Measurements from ENCODE around the gene C16orf95. TPM values are rescaled to one million over a fixed set of nuclear protein-coding genes. Genes with fewer than 3 reads are reported as not detected.

The C16orf95 gene
- total RNA-seq, 2 donors from 2014 or later = 15.1 to 17.8 TPM

- Mint-ChIP-seq H3K4me1 (ENCODE audit: low read depth) (peaks cover 22% of the 10 kb centered on the region), H3K36me3 (ENCODE audit: insufficient read depth in 2 of 2) (peaks cover 4% of the 10 kb centered on the region in 2 donors)
- no peak for DNase-seq
Measured at GRCh38 chr16:87311387-87311786, 5.8 kb downstream of the C16orf95 start.

GRCh38 chr16:87310610-87311009, 6.6 kb downstream of the C16orf95 start:
- no peak for ATAC-seq (replicated peaks in 1 of 2)
- DNase-seq = no peak
- Mint-ChIP-seq H3K4me1 (ENCODE audit: low read depth) (peaks cover 15% of the 10 kb centered on the region), H3K9me3 (no peaks in the 10 kb centered on the region), H3K27ac (no peak overlapping the region), H3K4me3 (no peak overlapping the region), H3K27me3 (ENCODE audit: low read depth) (no peaks in the 10 kb centered on the region), H3K36me3 (ENCODE audit: insufficient read depth in 2 of 2) (peaks cover 4% of the 10 kb centered on the region in 2 donors)

More at GRCh38 chr16:87311387-87311786, 5.8 kb downstream of the C16orf95 start:
- H3K27ac Mint-ChIP-seq = no peak overlapping the region
- H3K4me3 Mint-ChIP-seq = no peak overlapping the region
- H3K27me3 Mint-ChIP-seq (ENCODE audit: low read depth) = no peaks in the 10 kb centered on the region
- no peak for ATAC-seq (replicated peaks in 1 of 2)
- H3K9me3 Mint-ChIP-seq = no peaks in the 10 kb centered on the region

GRCh38 chr16:87309620-87310525, 7.3 kb downstream of the C16orf95 start:
- ATAC-seq (replicated peaks in 1 of 2) = no peak
- H3K9me3 Mint-ChIP-seq = no peaks in the 10 kb centered on the region
- H3K4me3 Mint-ChIP-seq = no peak overlapping the region
- H3K4me1 Mint-ChIP-seq (ENCODE audit: low read depth) = peaks cover 15% of the 10 kb centered on the region
- DNase-seq = no peak
- peaks cover 4% of the 10 kb centered on the region in 2 donors for H3K36me3 Mint-ChIP-seq (ENCODE audit: insufficient read depth in 2 of 2)
- no peaks in the 10 kb centered on the region for H3K27me3 Mint-ChIP-seq (ENCODE audit: low read depth)
- H3K27ac Mint-ChIP-seq = peak overlapping the region; percentile 28

- no peaks in the 10 kb centered on the region for H3K9me3 Mint-ChIP-seq
- H3K4me3 Mint-ChIP-seq = no peak overlapping the region
- peak; percentile 50 to 64 for DNase-seq
- peaks cover 4% of the 10 kb centered on the region in 2 donors for H3K36me3 Mint-ChIP-seq (ENCODE audit: insufficient read depth in 2 of 2)
- no peaks in the 10 kb centered on the region for H3K27me3 Mint-ChIP-seq (ENCODE audit: low read depth)
- H3K27ac Mint-ChIP-seq = no peak overlapping the region
- ATAC-seq (replicated peaks in 1 of 2) = peak; percentile 99 to 100
- peaks cover 20% of the 10 kb centered on the region for H3K4me1 Mint-ChIP-seq (ENCODE audit: low read depth)
Measured at GRCh38 chr16:87308826-87309225, 8.4 kb downstream of the C16orf95 start.

- Mint-ChIP-seq H3K9me3 (no peaks in the 10 kb centered on the region), H3K27me3 (ENCODE audit: low read depth) (no peaks in the 10 kb centered on the region), H3K4me3 (no peak overlapping the region), H3K27ac (no peak overlapping the region), H3K36me3 (ENCODE audit: insufficient read depth in 2 of 2) (peaks cover 4% of the 10 kb centered on the region in 2 donors), H3K4me1 (ENCODE audit: low read depth) (peaks cover 25% of the 10 kb centered on the region)
- ATAC-seq (replicated peaks in 1 of 2) (no peak), DNase-seq (no peak)
Measured at GRCh38 chr16:87306516-87306915, 10.7 kb downstream of the C16orf95 start.

GRCh38 chr16:87305505-87306391, 11.4 kb downstream of the C16orf95 start:
- ATAC-seq (replicated peaks in 1 of 2) (no peak), DNase-seq (no peak)
- Mint-ChIP-seq H3K4me3 (no peak overlapping the region), H3K4me1 (ENCODE audit: low read depth) (peaks cover 25% of the 10 kb centered on the region), H3K27me3 (ENCODE audit: low read depth) (no peaks in the 10 kb centered on the region), H3K27ac (no peak overlapping the region), H3K9me3 (no peaks in the 10 kb centered on the region), H3K36me3 (ENCODE audit: insufficient read depth in 2 of 2) (peaks cover 4 to 6% of the 10 kb centered on the region in 2 donors)

- Mint-ChIP-seq H3K36me3 (ENCODE audit: insufficient read depth in 2 of 2) (peaks cover 4 to 6% of the 10 kb centered on the region in 2 donors), H3K4me3 (no peak overlapping the region), H3K9me3 (no peaks in the 10 kb centered on the region), H3K27me3 (ENCODE audit: low read depth) (no peaks in the 10 kb centered on the region), H3K4me1 (ENCODE audit: low read depth) (peaks cover 25% of the 10 kb centered on the region), H3K27ac (no peak overlapping the region)
- ATAC-seq (replicated peaks in 1 of 2) = no peak
- DNase-seq = no peak
Measured at GRCh38 chr16:87304951-87305350, 12.2 kb downstream of the C16orf95 start.

- Mint-ChIP-seq H3K27me3 (ENCODE audit: low read depth) (no peaks in the 10 kb centered on the region), H3K36me3 (ENCODE audit: insufficient read depth in 2 of 2) (peaks cover 4 to 6% of the 10 kb centered on the region in 2 donors), H3K4me1 (ENCODE audit: low read depth) (peaks cover 23% of the 10 kb centered on the region), H3K4me3 (no peak overlapping the region), H3K9me3 (no peaks in the 10 kb centered on the region), H3K27ac (no peak overlapping the region)
- DNase-seq (no peak), ATAC-seq (replicated peaks in 1 of 2) (no peak)
Measured at GRCh38 chr16:87303962-87304521, 13.2 kb downstream of the C16orf95 start.

- peaks cover 18% of the 10 kb centered on the region for H3K4me1 Mint-ChIP-seq (ENCODE audit: low read depth)
- DNase-seq = no peak
- no peak overlapping the region for H3K27ac Mint-ChIP-seq
- peak; percentile 59 to 62 for ATAC-seq (replicated peaks in 1 of 2)
- H3K27me3 Mint-ChIP-seq (ENCODE audit: low read depth) = no peaks in the 10 kb centered on the region
- peak overlapping the region in 1 of 2 donors; percentile 10 for H3K4me3 Mint-ChIP-seq
- H3K9me3 Mint-ChIP-seq = no peaks in the 10 kb centered on the region
- peaks cover under 1 to 2% of the 10 kb centered on the region in 2 donors for H3K36me3 Mint-ChIP-seq (ENCODE audit: insufficient read depth in 2 of 2)
Measured at GRCh38 chr16:87303431-87303930, 13.7 kb downstream of the C16orf95 start.

- Mint-ChIP-seq H3K27ac (no peak overlapping the region), H3K27me3 (ENCODE audit: low read depth) (no peaks in the 10 kb centered on the region), H3K4me1 (ENCODE audit: low read depth) (peaks cover 13% of the 10 kb centered on the region), H3K36me3 (ENCODE audit: insufficient read depth in 2 of 2) (peaks cover 1 to 2% of the 10 kb centered on the region in 2 donors), H3K9me3 (no peaks in the 10 kb centered on the region), H3K4me3 (no peak overlapping the region)
- ATAC-seq (replicated peaks in 1 of 2) (no peak), DNase-seq (no peak)
Measured at GRCh38 chr16:87298857-87299465, 18.2 kb downstream of the C16orf95 start.

- Mint-ChIP-seq H3K4me3 (no peak overlapping the region), H3K4me1 (ENCODE audit: low read depth) (peaks cover 4% of the 10 kb centered on the region), H3K27ac (no peak overlapping the region), H3K27me3 (ENCODE audit: low read depth) (no peaks in the 10 kb centered on the region), H3K9me3 (no peaks in the 10 kb centered on the region), H3K36me3 (ENCODE audit: insufficient read depth in 2 of 2) (peaks cover 1 to 2% of the 10 kb centered on the region in 2 donors)
- ATAC-seq (replicated peaks in 1 of 2) (peak in 1 of 2 donors; percentile 46), DNase-seq (peak; percentile 45 to 57)
Measured at GRCh38 chr16:87297918-87298631, 19.1 kb downstream of the C16orf95 start.

- H3K27ac Mint-ChIP-seq = no peak overlapping the region
- H3K4me1 Mint-ChIP-seq (ENCODE audit: low read depth) = no peaks in the 10 kb centered on the region
- H3K27me3 Mint-ChIP-seq (ENCODE audit: low read depth) = no peaks in the 10 kb centered on the region
- no peaks in the 10 kb centered on the region for H3K9me3 Mint-ChIP-seq
- peaks cover 1 to 2% of the 10 kb centered on the region in 2 donors for H3K36me3 Mint-ChIP-seq (ENCODE audit: insufficient read depth in 2 of 2)
- H3K4me3 Mint-ChIP-seq = no peak overlapping the region
- ATAC-seq (replicated peaks in 1 of 2) (no peak), DNase-seq (no peak)
Measured at GRCh38 chr16:87297407-87297806, 19.8 kb downstream of the C16orf95 start.

All from activated T-cell treated with anti-CD3 and anti-CD28 coated beads, Interleukin-2, amount 50 U/mL, for 72 hours (primary cell).